HEK293T (cell line): ENCODE results near the gene ATP8B1.

Experiments
- CTCF ChIA-PET: fragments of 350-600 bp; formaldehyde crosslinking; extraction: SDS; loops from one replicate; lab custom pipeline; 2021; ENCODE audit warnings: antibody characterized with exemption, inconsistent platforms; lab: Yijun Ruan, JAX
- POLR2A ChIA-PET: fragments of 350-600 bp; formaldehyde crosslinking; extraction: SDS; loops from one replicate; lab custom pipeline; 2020; ENCODE audit warnings: antibody characterized with exemption, inconsistent platforms; lab: Yijun Ruan, JAX
- DNase-seq: peaks from one replicate; pipeline ENCODE4 v3.0.0; 2012; ENCODE audit warnings: mixed read lengths; ENCODE audit errors: extremely low spot score
- ARNT ChIP-seq: fragments of 450-650 bp; IDR thresholded peaks from 2 replicates; pipeline ENCODE4 v1.6.1; 2017; ENCODE audit warnings: mild to moderate bottlenecking
- BHLHE40 ChIP-seq: fragments of 450-650 bp; IDR thresholded peaks from 2 replicates; pipeline ENCODE4 v1.6.1; 2016; ENCODE audit warnings: mild to moderate bottlenecking, moderate library complexity, borderline replicate concordance
- CTBP1 ChIP-seq: fragments of 450-650 bp; IDR thresholded peaks from 2 replicates; pipeline ENCODE4 v1.6.1; 2016; ENCODE audit warnings: borderline replicate concordance
- ELF4 ChIP-seq: fragments of 450-650 bp; IDR thresholded peaks from 2 replicates; pipeline ENCODE4 v1.6.1; 2017; ENCODE audit warnings: antibody characterized with exemption
- FOXA1 ChIP-seq: fragments of 450-650 bp; IDR thresholded peaks from 2 replicates; pipeline ENCODE4 v1.6.1; 2016; ENCODE audit warnings: mild to moderate bottlenecking
- FOXK2 ChIP-seq: fragments of 450-650 bp; IDR thresholded peaks from 2 replicates; pipeline ENCODE4 v1.6.1; 2016; ENCODE audit warnings: mild to moderate bottlenecking
- FOXM1 ChIP-seq: fragments of 450-650 bp; IDR thresholded peaks from 2 replicates; pipeline ENCODE4 v1.6.1; 2017; ENCODE audit warnings: mild to moderate bottlenecking, borderline replicate concordance
- HDGF ChIP-seq: fragments of 450-650 bp; IDR thresholded peaks from 2 replicates; pipeline ENCODE4 v1.6.1; 2017; ENCODE audit warnings: antibody characterized with exemption, borderline replicate concordance
- L3MBTL2 ChIP-seq: fragments of 450-650 bp; conservative IDR thresholded peaks from 2 replicates; pipeline ENCODE4 v1.6.1; 2016; ENCODE audit warnings: mild to moderate bottlenecking
- LEF1 ChIP-seq: fragments of 450-650 bp; IDR thresholded peaks from 2 replicates; pipeline ENCODE4 v1.6.1; 2017; ENCODE audit warnings: mild to moderate bottlenecking, borderline replicate concordance
- NFRKB ChIP-seq: fragments of 450-650 bp; IDR thresholded peaks from 2 replicates; pipeline ENCODE4 v1.6.1; 2016; ENCODE audit warnings: mild to moderate bottlenecking, moderate library complexity
- SP1 ChIP-seq: fragments of 450-650 bp; IDR thresholded peaks from 2 replicates; pipeline ENCODE4 v1.6.1; 2017
- SUZ12 ChIP-seq: fragments of 450-650 bp; IDR thresholded peaks from 2 replicates; pipeline ENCODE4 v1.6.1; 2016; ENCODE audit warnings: mild to moderate bottlenecking
- TARDBP ChIP-seq: fragments of 450-650 bp; IDR thresholded peaks from 2 replicates; pipeline ENCODE4 v1.6.1; 2016
- ZNF384 ChIP-seq: fragments of 450-650 bp; IDR thresholded peaks from 2 replicates; pipeline ENCODE4 v1.6.1; 2016
- TF ChIP-seq, protein P1 (sequence below): fragments of 450-650 bp; IDR thresholded peaks from 2 replicates; pipeline ENCODE4 v1.6.1; 2016

Gene ATP8B1

DNA sequence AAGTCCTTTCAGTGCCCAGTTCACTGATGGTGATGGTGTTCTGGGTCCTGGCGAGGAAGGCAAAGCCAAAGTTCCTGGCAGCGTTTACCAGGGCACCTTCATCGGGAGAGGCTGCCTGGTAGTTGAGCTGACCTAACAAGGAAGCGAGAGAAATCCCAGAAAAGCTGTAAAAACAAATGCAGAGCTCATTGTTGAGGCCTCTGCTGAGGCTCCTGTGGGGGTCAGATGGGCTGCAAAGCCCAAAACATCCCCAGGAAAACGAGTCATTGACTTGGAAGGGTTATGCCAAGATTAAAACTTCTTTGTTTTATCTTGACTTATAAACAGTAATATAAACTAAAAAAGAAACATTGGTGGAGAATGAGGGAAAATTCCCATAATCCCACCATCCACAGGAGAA lies 128.2 kb downstream of the ATP8B1 start:
- ChIA-PET CTCF (no interaction called here), POLR2A (no interaction called here)

DNA sequence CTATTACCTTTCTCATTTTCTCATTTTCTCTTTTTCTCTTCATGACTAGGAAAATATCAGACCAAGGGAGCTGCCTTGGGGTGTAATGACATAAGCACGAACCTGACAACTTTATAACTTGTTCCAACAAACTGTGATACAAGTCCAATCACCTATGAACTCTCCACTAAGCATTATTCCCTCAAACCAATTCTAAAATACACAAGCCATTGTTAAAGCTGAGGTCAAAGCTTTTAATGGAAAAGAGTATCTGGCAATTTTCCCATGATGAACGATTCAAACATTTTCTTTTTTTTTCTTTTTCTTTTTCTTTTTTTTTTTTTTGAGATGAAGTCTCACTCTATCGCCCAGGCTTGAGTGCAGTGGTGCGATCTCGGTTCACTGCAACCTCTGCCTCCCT lies 133.1 kb downstream of the ATP8B1 start:
- ChIA-PET CTCF (interaction anchor here (0.6 kb wide), 1 partner anchor 150 kb away, joined by 4 read pairs; no protein-coding TSS in a partner anchor), POLR2A (no interaction called here)
- no peak for DNase-seq
- no peak for TF ChIP-seq BHLHE40
- no peak for TF ChIP-seq HDGF
- TF ChIP-seq FOXM1 = no peak
- TF ChIP-seq L3MBTL2 = no peak
- no peak for TF ChIP-seq ELF4
- no peak for TF ChIP-seq ARNT

More for the DNA sequence above, 128.2 kb downstream of the ATP8B1 start:
- DNase-seq = no peak
- TF ChIP-seq CTBP1 (no peak), FOXM1 (no peak), ZNF384 (no peak), L3MBTL2 (no peak), NFRKB (no peak), ELF4 (no peak), SP1 (no peak), BHLHE40 (no peak), ARNT (no peak)

DNA sequence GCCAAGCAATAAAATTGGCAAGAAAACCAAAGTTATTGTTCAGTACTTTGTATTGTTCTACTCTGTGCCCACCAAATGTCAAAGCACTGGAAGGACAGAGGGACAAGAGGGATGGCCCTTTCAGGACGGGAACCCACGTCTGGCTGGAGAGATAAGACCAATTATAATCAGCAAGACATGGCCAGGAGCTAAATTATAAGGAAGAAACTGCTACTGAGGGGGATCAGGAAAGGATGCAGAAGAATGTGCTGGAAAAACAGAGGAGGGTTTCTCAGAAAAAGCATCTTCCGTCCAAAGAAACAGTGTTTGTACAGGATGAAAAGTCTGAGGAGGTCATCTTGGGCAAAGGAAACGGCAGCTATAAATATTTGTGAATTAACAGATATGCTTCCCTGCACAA lies 135.1 kb downstream of the ATP8B1 start:
- POLR2A ChIA-PET = no interaction called here
- CTCF ChIA-PET = interaction anchor here (0.6 kb wide), 1 partner anchor 962 kb away, joined by 3 read pairs; no protein-coding TSS in a partner anchor
- TF ChIP-seq FOXA1 (no peak), BHLHE40 (no peak), TARDBP (no peak), FOXK2 (no peak), SUZ12 (no peak), ARNT (no peak), L3MBTL2 (no peak), HDGF (no peak), SP1 (no peak), NFRKB (no peak), LEF1 (no peak), FOXM1 (no peak), ZNF384 (no peak), ELF4 (no peak), CTBP1 (no peak)
- TF ChIP-seq, protein P1, sequence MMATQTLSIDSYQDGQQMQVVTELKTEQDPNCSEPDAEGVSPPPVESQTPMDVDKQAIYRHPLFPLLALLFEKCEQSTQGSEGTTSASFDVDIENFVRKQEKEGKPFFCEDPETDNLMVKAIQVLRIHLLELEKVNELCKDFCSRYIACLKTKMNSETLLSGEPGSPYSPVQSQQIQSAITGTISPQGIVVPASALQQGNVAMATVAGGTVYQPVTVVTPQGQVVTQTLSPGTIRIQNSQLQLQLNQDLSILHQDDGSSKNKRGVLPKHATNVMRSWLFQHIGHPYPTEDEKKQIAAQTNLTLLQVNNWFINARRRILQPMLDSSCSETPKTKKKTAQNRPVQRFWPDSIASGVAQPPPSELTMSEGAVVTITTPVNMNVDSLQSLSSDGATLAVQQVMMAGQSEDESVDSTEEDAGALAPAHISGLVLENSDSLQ = no peak
- DNase-seq = no peak

DNA sequence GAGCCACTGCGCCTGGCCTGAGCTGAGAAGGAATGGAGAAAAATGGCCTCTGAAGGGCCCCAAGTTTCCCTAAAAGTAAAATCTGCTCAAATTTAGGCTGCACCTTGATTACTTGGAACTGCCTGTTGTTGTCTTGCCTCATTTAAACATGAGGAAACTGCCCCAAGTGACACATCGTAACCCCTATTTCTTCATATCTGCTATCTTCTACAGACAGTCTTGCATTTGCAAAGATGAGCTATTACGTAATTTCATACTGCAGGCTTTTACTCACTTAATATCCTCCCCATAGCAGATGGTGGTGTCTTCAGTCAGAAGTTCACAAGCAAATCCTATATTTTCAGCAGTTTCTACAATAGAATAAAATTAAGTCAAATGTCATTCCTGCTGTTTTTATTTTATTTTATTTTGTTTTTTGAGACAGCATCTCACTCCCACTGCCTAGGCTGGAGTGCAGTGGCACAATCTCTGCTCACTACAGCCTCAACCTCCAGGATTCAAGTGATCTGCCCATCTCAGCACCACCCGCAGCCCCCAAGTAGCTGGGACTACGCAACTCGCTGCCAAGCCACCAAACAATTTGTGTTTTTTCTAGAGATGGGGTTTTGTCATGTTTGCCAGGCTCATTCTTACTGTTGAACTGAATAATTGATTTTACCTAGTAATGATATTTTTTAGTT lies 136.2 kb downstream of the ATP8B1 start:
- no peak for TF ChIP-seq NFRKB
- no peak for TF ChIP-seq SUZ12
- TF ChIP-seq, protein P1 = no peak
- TF ChIP-seq FOXK2 = no peak
- no peak for TF ChIP-seq BHLHE40
- TF ChIP-seq HDGF = no peak
- no peak for TF ChIP-seq ARNT
- DNase-seq = no peak
- CTCF ChIA-PET = interaction anchor here (0.5 kb wide), 1 partner anchor 16 kb away, joined by 3 read pairs; no protein-coding TSS in a partner anchor
- POLR2A ChIA-PET = no interaction called here

DNA sequence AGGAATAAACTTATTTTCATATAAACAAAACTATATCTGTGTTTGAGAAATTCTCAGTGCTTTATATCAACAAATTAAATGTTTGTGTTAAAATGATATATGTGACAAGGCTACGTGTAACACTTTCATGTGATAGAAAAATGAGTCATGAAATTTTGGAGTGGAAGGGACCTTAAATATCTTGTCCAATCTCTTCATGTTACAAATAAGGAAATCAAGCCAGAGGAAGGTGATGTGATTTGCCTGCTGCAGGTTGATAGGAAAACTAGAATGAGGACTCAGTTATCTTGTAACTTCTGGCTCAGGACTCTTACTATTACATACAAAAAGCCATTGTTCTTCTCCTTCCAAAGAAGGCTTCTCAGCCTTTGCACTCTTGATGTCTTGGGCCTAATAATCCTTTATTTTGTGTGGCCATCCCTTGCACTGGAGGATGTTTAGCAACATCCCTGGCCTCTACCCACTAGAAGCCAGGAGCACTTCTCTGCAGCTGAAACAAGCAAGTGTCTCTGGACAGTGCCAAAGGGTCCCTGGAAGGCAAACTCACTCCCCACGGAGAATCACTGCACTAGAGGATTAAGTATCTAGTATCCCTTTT lies 138.4 kb downstream of the ATP8B1 start:
- POLR2A ChIA-PET = no interaction called here
- CTCF ChIA-PET = interaction anchor here (0.7 kb wide), 1 partner anchor 280 kb away, joined by 5 read pairs; no protein-coding TSS in a partner anchor
- no peak for DNase-seq
- TF ChIP-seq NFRKB (no peak), ZNF384 (no peak), CTBP1 (no peak), FOXM1 (no peak), ELF4 (no peak), ARNT (no peak), TARDBP (no peak), SUZ12 (no peak), SP1 (no peak), L3MBTL2 (no peak)

DNA sequence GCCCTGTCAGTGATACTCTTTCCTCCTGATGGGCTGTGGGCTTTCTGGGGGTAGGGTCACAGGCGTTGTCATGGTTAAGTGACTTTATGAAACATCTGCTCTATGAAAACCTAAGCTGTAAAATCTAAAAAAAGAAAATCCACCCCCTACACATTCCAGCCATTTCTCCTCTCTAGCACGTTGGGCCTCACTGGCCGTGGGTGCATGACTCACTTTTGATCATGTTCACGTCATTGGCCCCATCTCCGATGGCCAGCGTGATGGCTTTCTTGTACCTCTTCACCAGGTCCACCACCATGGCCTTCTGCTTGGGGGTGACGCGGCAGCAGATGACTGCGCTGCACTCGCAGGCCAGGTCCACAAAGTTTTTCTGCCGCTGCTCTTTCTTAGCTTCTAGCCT lies 142.2 kb downstream of the ATP8B1 start:
- ChIA-PET POLR2A (no interaction called here), CTCF (no interaction called here)
- TF ChIP-seq CTBP1 = no peak
- DNase-seq = no peak

DNA sequence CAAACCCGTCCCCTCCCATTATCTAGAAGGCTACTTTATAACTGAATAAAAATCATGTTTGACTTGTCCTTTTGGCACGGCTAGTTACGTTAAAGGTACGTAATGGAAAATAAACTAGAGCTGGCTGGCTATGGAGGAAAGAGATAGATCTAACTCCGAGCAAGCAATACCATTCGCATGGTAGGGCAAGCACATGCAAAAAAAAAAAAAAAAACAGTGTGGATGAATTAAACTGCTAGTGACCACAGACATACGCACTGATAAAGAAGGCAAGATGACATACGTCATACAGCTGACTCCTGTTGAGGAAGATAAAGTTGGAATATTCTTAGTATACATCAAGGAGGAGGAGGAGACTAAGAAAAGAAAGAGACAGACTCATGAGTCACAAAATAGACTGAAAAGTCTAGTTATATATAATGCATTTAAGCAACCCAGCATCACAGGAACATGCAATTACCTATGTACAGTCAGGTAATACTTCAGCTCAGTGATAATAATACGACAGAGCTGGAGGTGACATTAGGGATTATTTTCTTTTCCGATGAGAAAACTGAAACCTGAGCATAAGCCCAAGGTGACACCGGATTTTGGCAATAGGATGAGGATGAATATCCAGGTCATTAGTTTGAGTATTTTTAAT lies 143.5 kb downstream of the ATP8B1 start:
- CTCF ChIA-PET = no interaction called here
- DNase-seq = no peak
- POLR2A ChIA-PET = no interaction called here
- no peak for TF ChIP-seq HDGF
- no peak for TF ChIP-seq CTBP1
- no peak for TF ChIP-seq BHLHE40
- no peak for TF ChIP-seq SP1
- TF ChIP-seq ELF4 = no peak
- no peak for TF ChIP-seq FOXA1
- no peak for TF ChIP-seq FOXK2
- no peak for TF ChIP-seq SUZ12
- TF ChIP-seq, protein P1 = no peak
- TF ChIP-seq NFRKB = no peak
- TF ChIP-seq L3MBTL2 = no peak
- no peak for TF ChIP-seq ZNF384
- no peak for TF ChIP-seq TARDBP
- TF ChIP-seq LEF1 = no peak
- no peak for TF ChIP-seq FOXM1
- no peak for TF ChIP-seq ARNT
